Measurements from ENCODE around the gene RARG. TPM values are rescaled to one million over a fixed set of nuclear protein-coding genes. Genes with fewer than 3 reads are reported as not detected.

Gene RARG
- total and polyA plus RNA-seq, 2 of the 8 experiments (the other 6 are each of a cell fraction or from before 2014, with no cell fraction given) = 68.6 to 68.9 TPM

DNA sequence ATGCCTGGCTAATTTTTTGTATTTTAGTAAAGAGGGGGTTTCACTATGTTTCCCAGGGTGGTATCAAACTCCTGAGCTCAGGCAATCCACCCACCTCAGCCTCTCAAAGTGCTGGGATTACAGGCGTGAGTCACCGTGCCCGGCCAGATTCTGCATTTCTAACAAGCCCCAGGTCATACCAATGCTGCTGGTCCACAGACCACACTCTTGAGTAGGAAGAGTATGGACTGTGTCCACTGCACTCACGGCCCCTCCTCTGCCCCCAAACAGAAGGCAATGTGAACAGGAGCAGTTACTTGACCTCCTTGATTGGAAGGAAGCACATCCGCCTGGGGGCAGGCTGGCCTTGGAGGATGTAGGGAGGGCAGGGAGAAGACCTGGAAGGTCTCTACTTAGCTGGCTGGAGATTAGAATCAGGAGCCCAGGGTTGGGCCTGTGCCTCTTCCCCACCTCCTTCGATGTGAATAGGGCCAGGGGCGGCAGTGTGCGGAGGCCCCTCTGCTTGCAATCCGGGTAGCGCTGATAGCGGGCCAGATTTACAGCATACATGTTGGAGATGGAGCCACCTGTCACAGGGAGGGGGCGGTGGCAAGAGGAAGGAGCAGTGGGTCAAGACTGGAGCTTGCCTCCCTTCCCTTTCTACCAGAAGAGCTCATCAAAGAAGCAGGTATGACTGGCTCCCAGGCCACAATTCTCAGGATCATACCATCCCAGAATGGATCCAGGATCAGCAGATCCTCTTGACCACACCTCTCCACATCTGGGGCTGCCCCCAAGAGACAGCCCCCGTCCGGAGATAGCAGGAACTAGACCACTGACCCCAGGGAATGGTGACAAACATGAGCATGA lies 60.9 kb downstream of the RARG start (continued):
- TF ChIP-seq RAD21 (IDR thresholded peaks at IDR 0.05 in 1 of 2, conservative IDR thresholded peaks at IDR 0.05 in 1 of 2; ENCODE audit: low read depth in 2 of 2, low read length in 2 of 2) (no peak), SP4 (IDR thresholded peaks at IDR 0.05; ENCODE audit: low read length) (no peak)
